Measurements from ENCODE around the gene KCNQ4. TPM values are rescaled to one million over a fixed set of nuclear protein-coding genes. Genes with fewer than 3 reads are reported as not detected.

Gene KCNQ4
- total and polyA plus RNA-seq, 2 of the 4 experiments (the other 2 are of a cell fraction), result 0.07 TPM; not detected in 1

GRCh38 chr1:40840526-40841323 is 57.1 kb downstream of the KCNQ4 start (continued):
- no peak for TF ChIP-seq CEBPB (IDR thresholded peaks at IDR 0.05; ENCODE audit: low read depth, low read length)

- Histone ChIP-seq H3K27me3 (ENCODE audit: control insufficient read depth, insufficient read depth, low read length) (peaks cover 22% of the 10 kb centered on the region), H3K36me3 (ENCODE audit: control insufficient read depth, insufficient read depth, low read length) (no peaks in the 10 kb centered on the region), H3K9me3 (ENCODE audit: control insufficient read depth, insufficient read depth, low read length) (peaks cover 12% of the 10 kb centered on the region), H3K4ac (ENCODE audit: low read depth, low read length) (no peak overlapping the region), H2BK15ac (ENCODE audit: low read depth, low read length) (no peak overlapping the region), H3K9me1 (ENCODE audit: insufficient read depth, low read length) (no peaks in the 10 kb centered on the region), H3K4me2 (ENCODE audit: low read depth, low read length) (no peak overlapping the region), H3K4me3 (ENCODE audit: insufficient read depth, low read depth, low read length) (no peak overlapping the region), H3K27ac (ENCODE audit: insufficient read depth, low read length) (no peak overlapping the region), H2BK20ac (ENCODE audit: low read depth, low read length) (no peak overlapping the region), H3K18ac (ENCODE audit: low read depth, low read length) (no peak overlapping the region), H2BK120ac (ENCODE audit: low read depth, low read length) (no peak overlapping the region), H2BK5ac (ENCODE audit: low read depth, low read length, poor library complexity, severe bottlenecking) (no peak overlapping the region), H3K4me1 (ENCODE audit: control insufficient read depth, insufficient read depth, low read length) (no peaks in the 10 kb centered on the region), H2AK9ac (replicated peaks; ENCODE audit: low read depth, low read length, poor library complexity) (no peak overlapping the region), H4K20me1 (ENCODE audit: insufficient read depth, low read length) (no peaks in the 10 kb centered on the region; the same call in 1 of the 2 replicates), H4K91ac (ENCODE audit: insufficient read depth, low read depth, low read length) (no peak overlapping the region), H3K9ac (ENCODE audit: low read depth, low read length) (no peak overlapping the region), H3K14ac (replicated peaks; ENCODE audit: low read depth, low read length) (no peak overlapping the region), H4K8ac (ENCODE audit: low read depth in 2 of 2, low read length in 2 of 2) (no peak overlapping the region), H2AK5ac (ENCODE audit: low read depth, low read length) (no peak overlapping the region), H2AFZ (replicated peaks; ENCODE audit: low read length, poor library complexity) (no peak overlapping the region), H3K56ac (ENCODE audit: extremely low read depth, insufficient read depth, low read length) (no peak overlapping the region), H3K23ac (ENCODE audit: low read depth, low read length) (no peak overlapping the region), H3K79me1 (ENCODE audit: low read depth in 1 of 2, low read length in 2 of 2) (no peaks in the 10 kb centered on the region), H4K5ac (ENCODE audit: low read depth, low read length) (no peak overlapping the region)
- no CpG with 5 or more reads among the region's 7 CpGs for WGBS, 2 experiments (ENCODE audit: extremely low coverage in 2 of 2, insufficient read length in 1 of 2)
- intact Hi-C loops (cut with micrococcal nuclease), result no loop called here
- ChIA-PET CTCF (no interaction called here), POLR2A (ENCODE audit: unreplicated experiment) (interaction anchor here (0.6 kb wide), 1 partner anchor 87 kb away, joined by 3 read pairs; no protein-coding TSS in a partner anchor)
- no TSS peak for BruUV-seq (replicated peaks)
- dilution Hi-C loops (cut with HindIII; ENCODE audit: low sequenced_read_pairs, unreplicated experiment), result no loop called here
- no peak for ATAC-seq (ENCODE audit: low read depth)
- in situ Hi-C loops (cut with MboI; ENCODE audit: low sequenced_read_pairs), result loop anchor here (10.0 kb wide), 1 partner anchor 217 kb away; no protein-coding TSS in a partner anchor
- DNase-seq, result no peak
- TF ChIP-seq NFE2L2 (IDR thresholded peaks at IDR 0.05; ENCODE audit: low read depth, low read length) (no peak), SMC3 (IDR thresholded peaks at IDR 0.05; ENCODE audit: low read depth, low read length) (no peak), POLR2A (IDR thresholded peaks at IDR 0.05; ENCODE audit: low read depth, low read length) (no peak), FOS (IDR thresholded peaks at IDR 0.05; ENCODE audit: low read depth, low read length) (no peak), CHD1 (IDR thresholded peaks at IDR 0.05; ENCODE audit: low read depth, low read length) (no peak), MAFK (IDR thresholded peaks at IDR 0.05; ENCODE audit: low read depth, low read length) (no peak), MXI1 (IDR thresholded peaks at IDR 0.05; ENCODE audit: borderline replicate concordance, low read depth, low read length) (no peak), RCOR1 (IDR thresholded peaks at IDR 0.05; ENCODE audit: insufficient replicate concordance, low read length) (no peak), ELK1 (IDR thresholded peaks at IDR 0.05; ENCODE audit: borderline replicate concordance, low read depth, low read length) (no peak), MAZ (IDR thresholded peaks at IDR 0.05; ENCODE audit: borderline replicate concordance, low read depth, low read length) (no peak), RFX5 (IDR thresholded peaks at IDR 0.05; ENCODE audit: low read depth, low read length) (no peak), USF2 (IDR thresholded peaks at IDR 0.05; ENCODE audit: low read depth, low read length) (no peak), RAD21 (IDR thresholded peaks at IDR 0.05; ENCODE audit: low read length) (no peak), CEBPB (IDR thresholded peaks at IDR 0.05; ENCODE audit: low read depth, low read length) (no peak)
Measured at GRCh38 chr1:40841602-40842001, 58.0 kb downstream of the KCNQ4 start.

Measured in IMR-90 (cell line).